Panc1 (cell line): ENCODE measurements around the gene FAM219B.

Experiments
- POLR2AphosphoS5 ChIP-seq: IDR thresholded peaks from 2 replicates; pipeline ENCODE4 v1.6.1; 2012; ENCODE audit warnings: mild to moderate bottlenecking, low read depth, low read length, moderate library complexity
- REST ChIP-seq, 2 experiments: IDR thresholded peaks; 2 replicates each; pipeline ENCODE4 v1.6.1; 2011 to 2012; ENCODE audit warnings: low read depth in 2 of 2, control low read depth in 1 of 2, low read length in 1 of 2, mild to moderate bottlenecking in 1 of 2, moderate library complexity in 1 of 2; ENCODE audit not compliant: insufficient read depth in 1 of 2
- SIN3A ChIP-seq: IDR thresholded peaks from 2 replicates; pipeline ENCODE4 v1.6.1; 2012; ENCODE audit warnings: low read depth, mild to moderate bottlenecking, low read length, moderate library complexity, borderline replicate concordance; ENCODE audit not compliant: insufficient read depth
- TCF7L2 ChIP-seq: IDR thresholded peaks from 2 replicates; pipeline ENCODE4 v1.6.1; 2011; ENCODE audit warnings: mild to moderate bottlenecking, low read depth, low read length, inconsistent platforms
- TF ChIP-seq, protein P1 (sequence below): fragments of 450-650 bp; IDR thresholded peaks from 2 replicates; pipeline ENCODE4 v1.5.1; 2017; ENCODE audit warnings: mild to moderate bottlenecking

DNA sequence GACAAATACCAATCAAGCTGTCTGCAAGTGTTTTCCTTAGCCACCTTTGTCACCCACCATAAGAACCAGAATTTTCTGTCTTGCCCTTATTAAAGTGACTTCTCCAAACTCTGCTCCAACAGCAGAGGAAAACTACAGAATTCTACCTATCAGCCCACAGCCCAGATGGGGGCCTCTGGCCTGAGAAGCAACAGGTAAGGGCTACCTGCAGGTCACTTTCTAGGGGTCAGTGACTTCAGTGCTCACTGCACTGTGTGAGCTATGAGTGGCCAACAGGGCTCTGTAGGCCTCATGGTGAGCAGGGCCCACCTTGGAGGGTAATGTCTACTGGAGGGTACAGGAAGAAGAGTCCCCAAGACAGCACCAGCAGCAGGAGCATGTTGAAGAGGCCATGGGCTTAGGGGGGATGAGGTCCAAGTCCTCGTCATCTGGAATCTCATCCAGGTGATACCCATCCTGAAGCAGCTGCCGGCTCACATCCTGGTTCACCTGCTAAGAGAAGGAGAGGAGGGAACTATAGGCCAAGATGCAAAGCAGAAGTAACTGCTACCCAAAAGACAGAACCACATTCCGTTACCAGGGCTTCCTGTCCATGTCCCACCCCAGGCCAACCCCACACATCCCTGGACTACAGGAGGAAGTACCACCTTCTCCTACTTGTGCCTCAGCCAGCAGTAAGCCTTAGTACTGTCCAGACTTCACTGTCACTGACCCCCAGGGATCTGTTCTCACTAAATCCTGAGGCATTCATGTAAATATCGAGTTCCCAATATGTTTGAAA lies 4.2 kb downstream of the FAM219B start:
- TF ChIP-seq REST (IDR thresholded peaks at IDR 0.05; ENCODE audit: insufficient read depth in 1 of 2, low read depth in 2 of 2, low read length in 1 of 2) (no peak), POLR2AphosphoS5 (no peak), TCF7L2 (no peak), SIN3A (no peak)
- TF ChIP-seq, protein P1, sequence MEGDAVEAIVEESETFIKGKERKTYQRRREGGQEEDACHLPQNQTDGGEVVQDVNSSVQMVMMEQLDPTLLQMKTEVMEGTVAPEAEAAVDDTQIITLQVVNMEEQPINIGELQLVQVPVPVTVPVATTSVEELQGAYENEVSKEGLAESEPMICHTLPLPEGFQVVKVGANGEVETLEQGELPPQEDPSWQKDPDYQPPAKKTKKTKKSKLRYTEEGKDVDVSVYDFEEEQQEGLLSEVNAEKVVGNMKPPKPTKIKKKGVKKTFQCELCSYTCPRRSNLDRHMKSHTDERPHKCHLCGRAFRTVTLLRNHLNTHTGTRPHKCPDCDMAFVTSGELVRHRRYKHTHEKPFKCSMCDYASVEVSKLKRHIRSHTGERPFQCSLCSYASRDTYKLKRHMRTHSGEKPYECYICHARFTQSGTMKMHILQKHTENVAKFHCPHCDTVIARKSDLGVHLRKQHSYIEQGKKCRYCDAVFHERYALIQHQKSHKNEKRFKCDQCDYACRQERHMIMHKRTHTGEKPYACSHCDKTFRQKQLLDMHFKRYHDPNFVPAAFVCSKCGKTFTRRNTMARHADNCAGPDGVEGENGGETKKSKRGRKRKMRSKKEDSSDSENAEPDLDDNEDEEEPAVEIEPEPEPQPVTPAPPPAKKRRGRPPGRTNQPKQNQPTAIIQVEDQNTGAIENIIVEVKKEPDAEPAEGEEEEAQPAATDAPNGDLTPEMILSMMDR = no peak
